ENCODE measurements around the gene DGLUCY. TPM values are rescaled to one million over a fixed set of nuclear protein-coding genes. Genes with fewer than 3 reads are reported as not detected.

The DGLUCY gene
- total RNA-seq, 3 donors from 2014 or later, result 32.6 to 35.7 (median 34.4) TPM

- intact Hi-C loops (cut with DNase I; ENCODE audit: low total_unique reads), result no loop called here
- H3K4me3 ChIP-seq, result peak overlapping the region; percentile 55 to 77 (median 59)
- H3K27me3 ChIP-seq, result no peaks in the 10 kb centered on the region
- no peaks in the 10 kb centered on the region for H3K36me3 ChIP-seq
- peaks cover 9 to 10% of the 10 kb centered on the region in 2 donors for H3K4me1 ChIP-seq
- no peak for DNase-seq (ENCODE audit: low spot score in 2 of 2)
- peak overlapping the region; percentile 95 to 98 for H3K27ac ChIP-seq
- no peaks in the 10 kb centered on the region for H3K9me3 ChIP-seq
- TF ChIP-seq POLR2AphosphoS5 (IDR thresholded peaks at IDR 0.05) (no peak), CTCF (IDR thresholded peaks at IDR 0.05) (no peak), POLR2A (IDR thresholded peaks at IDR 0.05) (no peak)
These were observed 2.3 kb downstream of the DGLUCY start for GRCh38 chr14:91115986-91116770.

GRCh38 chr14:91116913-91117588 is 3.2 kb downstream of the DGLUCY start:
- H3K27ac ChIP-seq, result peak overlapping the region; percentile 40 to 95
- peaks cover 9 to 10% of the 10 kb centered on the region in 2 donors for H3K4me1 ChIP-seq

GRCh38 chr14:91117960-91118359 is 4.1 kb downstream of the DGLUCY start:
- Histone ChIP-seq H3K4me3 (no peak overlapping the region), H3K36me3 (no peaks in the 10 kb centered on the region), H3K27me3 (no peaks in the 10 kb centered on the region), H3K4me1 (peaks cover 9 to 10% of the 10 kb centered on the region in 2 donors), H3K9me3 (no peaks in the 10 kb centered on the region), H3K27ac (peak overlapping the region in 1 of 2 donors; percentile 29)
- TF ChIP-seq POLR2A (IDR thresholded peaks at IDR 0.05), result no peak
- no peak for TF ChIP-seq CTCF (IDR thresholded peaks at IDR 0.05)
- no peak for TF ChIP-seq POLR2AphosphoS5 (IDR thresholded peaks at IDR 0.05)
- intact Hi-C loops (cut with DNase I; ENCODE audit: low total_unique reads), result no loop called here
- no peak for DNase-seq (ENCODE audit: low spot score in 2 of 2)

More at GRCh38 chr14:91116913-91117588, 3.2 kb downstream of the DGLUCY start:
- Histone ChIP-seq H3K36me3 (no peaks in the 10 kb centered on the region), H3K27me3 (no peaks in the 10 kb centered on the region), H3K9me3 (no peaks in the 10 kb centered on the region), H3K4me3 (no peak overlapping the region)
- TF ChIP-seq POLR2A (IDR thresholded peaks at IDR 0.05) (no peak), POLR2AphosphoS5 (IDR thresholded peaks at IDR 0.05) (no peak), CTCF (IDR thresholded peaks at IDR 0.05) (no peak)
- intact Hi-C loops (cut with DNase I; ENCODE audit: low total_unique reads), result no loop called here
- DNase-seq (ENCODE audit: low spot score in 2 of 2), result no peak

GRCh38 chr14:91118511-91119068 is 4.7 kb downstream of the DGLUCY start:
- Histone ChIP-seq H3K9me3 (no peaks in the 10 kb centered on the region), H3K27ac (peak overlapping the region in 1 of 2 donors; percentile 29), H3K4me1 (peaks cover 6 to 9% of the 10 kb centered on the region in 2 donors), H3K27me3 (no peaks in the 10 kb centered on the region), H3K36me3 (no peaks in the 10 kb centered on the region), H3K4me3 (no peak overlapping the region)
- DNase-seq (ENCODE audit: low spot score in 2 of 2), result no peak
- intact Hi-C loops (cut with DNase I; ENCODE audit: low total_unique reads), result no loop called here
- no peak for TF ChIP-seq POLR2A (IDR thresholded peaks at IDR 0.05)
- TF ChIP-seq CTCF (IDR thresholded peaks at IDR 0.05), result no peak
- no peak for TF ChIP-seq POLR2AphosphoS5 (IDR thresholded peaks at IDR 0.05)

Data from breast epithelium (tissue), 4 donors.